Esophagus muscularis mucosa (tissue), 4 donors: Measurements from ENCODE around the gene MFSD6. TPM values are rescaled to one million over a fixed set of nuclear protein-coding genes. Genes with fewer than 3 reads are reported as not detected.

Experiments used
- DNase-seq: peaks from one replicate; pipeline ENCODE4 v3.0.0-alpha.2; 2017; ENCODE audit errors: extremely low spot score
- H3K27ac ChIP-seq, 4 donors: fragments of 200-600 bp; sonication (generic); replicated peaks in 1 of 4; 1 replicate in 3 of 4; 2 replicates in 1 of 4; pipeline ENCODE4 v1.5.1; 2016 to 2019; ENCODE audit warnings: mild to moderate bottlenecking in 1 of 4
- H3K27me3 ChIP-seq, 4 donors: fragments of 200-600 bp; sonication (generic); one replicate each; pipeline versions ENCODE4 v1.5.1 to v1.6.0; 2016 to 2019
- H3K36me3 ChIP-seq, 4 donors: fragments of 200-600 bp; sonication (generic); one replicate each; pipeline ENCODE4 v1.5.1; 2016 to 2019
- H3K4me1 ChIP-seq, 4 donors: fragments of 200-600 bp; sonication (generic); one replicate each; pipeline ENCODE4 v1.5.1; 2016 to 2019
- H3K4me3 ChIP-seq, 4 donors: fragments of 200-600 bp; sonication (generic); 1 replicate in 2 of 4; 2 replicates in 2 of 4; pipeline ENCODE4 v1.5.1; 2016 to 2019; ENCODE audit warnings: mild to moderate bottlenecking in 4 of 4, moderate library complexity in 1 of 4
- H3K9me3 ChIP-seq, 4 donors: fragments of 200-600 bp; sonication (generic); 1 replicate in 3 of 4; 2 replicates in 1 of 4; pipeline ENCODE4 v1.5.1; 2016 to 2019
- CTCF ChIP-seq, 3 experiments: fragments of 200-600 bp in 2 of 3; fragments of 450-650 bp in 1 of 3; sonication (generic) in 2 of 3; IDR thresholded peaks; one replicate each; pipeline ENCODE4 v1.5.1; 2017 to 2019; ENCODE audit warnings: antibody characterized with exemption in 3 of 3, mild to moderate bottlenecking in 2 of 3, moderate library complexity in 1 of 3
- EP300 ChIP-seq: sonication (generic); formaldehyde crosslinking; IDR thresholded peaks from one replicate; pipeline ENCODE4 v1.6.1; 2017; ENCODE audit warnings: antibody characterized with exemption
- POLR2A ChIP-seq: fragments of 450-650 bp; IDR thresholded peaks from one replicate; pipeline ENCODE4 v1.6.1; 2017; ENCODE audit warnings: antibody characterized with exemption, moderate library complexity, mild to moderate bottlenecking, low read depth
- POLR2AphosphoS5 ChIP-seq, 2 donors: sonication (generic); formaldehyde crosslinking; IDR thresholded peaks; one replicate each; pipeline ENCODE4 v1.6.1; 2017; ENCODE audit warnings: antibody characterized with exemption in 2 of 2
- WGBS: methylation state at CpG from one replicate; pipeline ENCODE4 v1.1.5; 2018; 5-methylcytosine and 5-hydroxymethylcytosine counted together
- intact Hi-C: fragments of 100-400 bp; cut with DNase I; formaldehyde crosslinking; loops from one replicate; pipeline ENCODE4 v1.15.1; 2023
- total RNA-seq, 4 donors: library from RNA; depleted of rRNA; stranded (reverse); fragments of >200 nt; gene quantifications; one replicate each; pipeline versions ENCODE4 v1.1.0 to v1.2.1, GENCODE V29; 2016

MFSD6 gene
- total RNA-seq, 4 donors from 2014 or later, result 145 to 180 (median 163) TPM

DNA sequence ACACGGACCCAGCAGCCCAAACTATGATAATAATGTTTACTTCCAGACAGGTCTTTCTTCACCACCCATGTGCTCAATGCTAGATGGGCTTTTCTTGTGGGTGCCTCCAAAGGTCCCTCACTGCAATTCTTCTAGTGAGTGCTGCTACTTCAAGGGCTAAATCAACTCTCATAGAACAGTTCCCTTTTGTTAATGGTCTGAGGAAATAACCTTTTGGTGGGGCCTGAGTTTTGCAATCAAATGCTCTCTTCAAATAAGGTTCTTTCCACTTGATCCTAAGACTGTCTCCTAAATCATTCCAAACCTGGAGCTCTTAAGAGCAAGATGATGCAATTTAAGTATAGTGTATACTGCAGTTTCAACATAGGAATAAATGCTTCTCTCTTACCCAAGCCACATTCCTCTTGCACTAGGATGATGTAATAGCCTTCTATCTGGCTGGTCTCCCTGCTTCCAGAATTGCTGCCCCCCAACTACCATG, 120.4 kb downstream of the MFSD6 start:
- Histone ChIP-seq H3K27ac (no peak overlapping the region), H3K9me3 (no peaks in the 10 kb centered on the region), H3K4me1 (peaks cover 7 to 37% (median 15%) of the 10 kb centered on the region in 4 donors), H3K4me3 (no peak overlapping the region), H3K27me3 (no peaks in the 10 kb centered on the region), H3K36me3 (peaks cover 0 to 4% (median 0%) of the 10 kb centered on the region in 4 donors)
- intact Hi-C loops, result no loop called here
- DNase-seq, result no peak
- 88% methylated on average over 1 of the region's 1 CpG for WGBS
- no peak for TF ChIP-seq POLR2AphosphoS5 (IDR thresholded peaks at IDR 0.05)
- no peak for TF ChIP-seq EP300
- TF ChIP-seq POLR2A, result no peak
- TF ChIP-seq CTCF (IDR thresholded peaks at IDR 0.05), result no peak

GRCh38 chr2:190529486-190530247, 121.5 kb downstream of the MFSD6 start:
- peaks cover 0 to under 1% (median 0%) of the 10 kb centered on the region in 4 donors for H3K36me3 ChIP-seq

GRCh38 chr2:190530248-190530900, 122.2 kb downstream of the MFSD6 start:
- H3K27me3 ChIP-seq, result no peaks in the 10 kb centered on the region
- DNase-seq, result no peak
- no peak overlapping the region for H3K4me3 ChIP-seq
- H3K36me3 ChIP-seq, result no peaks in the 10 kb centered on the region
- TF ChIP-seq POLR2A (no peak), POLR2AphosphoS5 (IDR thresholded peaks at IDR 0.05) (no peak), EP300 (no peak)
- H3K27ac ChIP-seq, result no peak overlapping the region
- H3K4me1 ChIP-seq, result peaks cover 15 to 41% (median 19%) of the 10 kb centered on the region in 4 donors
- intact Hi-C loops, result no loop called here
- WGBS, result 77% methylated on average over 6 of the region's 6 CpGs
- no peaks in the 10 kb centered on the region for H3K9me3 ChIP-seq

More at GRCh38 chr2:190529486-190530247, 121.5 kb downstream of the MFSD6 start:
- H3K27ac ChIP-seq, result no peak overlapping the region
- WGBS, result 66% methylated on average over 3 of the region's 3 CpGs
- intact Hi-C loops, result no loop called here
- peaks cover 11 to 39% (median 18%) of the 10 kb centered on the region in 4 donors for H3K4me1 ChIP-seq
- no peaks in the 10 kb centered on the region for H3K9me3 ChIP-seq
- no peak for DNase-seq
- no peaks in the 10 kb centered on the region for H3K27me3 ChIP-seq
- TF ChIP-seq CTCF (IDR thresholded peaks at IDR 0.05), result no peak
- TF ChIP-seq POLR2A, result no peak
- TF ChIP-seq EP300, result no peak
- no peak for TF ChIP-seq POLR2AphosphoS5 (IDR thresholded peaks at IDR 0.05)
- H3K4me3 ChIP-seq, result no peak overlapping the region

GRCh38 chr2:190532581-190532980, 124.4 kb downstream of the MFSD6 start:
- Histone ChIP-seq H3K4me1 (peaks cover 16 to 53% (median 28%) of the 10 kb centered on the region in 4 donors), H3K27ac (peak overlapping the region in 2 of 4 donors; percentile 4 to 97), H3K36me3 (no peaks in the 10 kb centered on the region), H3K9me3 (peaks cover 0 to 1% (median 0%) of the 10 kb centered on the region in 4 donors), H3K27me3 (no peaks in the 10 kb centered on the region), H3K4me3 (no peak overlapping the region)
- intact Hi-C loops, result no loop called here
- DNase-seq, result no peak
- 85% methylated on average over 4 of the region's 4 CpGs for WGBS
- no peak for TF ChIP-seq CTCF (IDR thresholded peaks at IDR 0.05)
